Epidermal melanocyte (primary cell): Measurements from ENCODE around the gene RBM4B.

Experiments used
- DNase-seq: peaks from one replicate; pipeline ENCODE4 v3.0.0; 2011; ENCODE audit warnings: low spot score; ENCODE audit not compliant: insufficient read length

The RBM4B gene

GRCh38 chr11:66687831-66688281, 10.2 kb upstream of the RBM4B start:
- DNase-seq = no peak

GRCh38 chr11:66686801-66687750, 9.4 kb upstream of the RBM4B start:
- DNase-seq = no peak

- DNase-seq = no peak
Observed at GRCh38 chr11:66686100-66686785, 8.6 kb upstream of the RBM4B start.

GRCh38 chr11:66685276-66686099, 7.8 kb upstream of the RBM4B start:
- DNase-seq = no peak

GRCh38 chr11:66684635-66685034, 6.9 kb upstream of the RBM4B start:
- DNase-seq = no peak

GRCh38 chr11:66683877-66684276, 6.2 kb upstream of the RBM4B start:
- DNase-seq = no peak

- DNase-seq = no peak
Observed at GRCh38 chr11:66680966-66681645, 3.4 kb upstream of the RBM4B start.

- DNase-seq = no peak
Observed at GRCh38 chr11:66676931-66677598, 622 bp downstream of the RBM4B start.

- no peak for DNase-seq
Observed at GRCh38 chr11:66676282-66676919, 1.3 kb downstream of the RBM4B start.

GRCh38 chr11:66674964-66675602, 2.6 kb downstream of the RBM4B start:
- no peak for DNase-seq

GRCh38 chr11:66670816-66671215, 6.9 kb downstream of the RBM4B start:
- DNase-seq = no peak

GRCh38 chr11:66665369-66665768, 12.3 kb downstream of the RBM4B start:
- no peak for DNase-seq

GRCh38 chr11:66663741-66664296, 13.9 kb downstream of the RBM4B start:
- DNase-seq = no peak

GRCh38 chr11:66659763-66660162, 17.9 kb downstream of the RBM4B start:
- DNase-seq = no peak

GRCh38 chr11:66653123-66653522, 24.6 kb downstream of the RBM4B start:
- DNase-seq = no peak

- DNase-seq = no peak
Observed at GRCh38 chr11:66652651-66653050, 25.0 kb downstream of the RBM4B start.

GRCh38 chr11:66651016-66651415, 26.7 kb downstream of the RBM4B start:
- DNase-seq = no peak

- DNase-seq = no peak
Observed at GRCh38 chr11:66649903-66650302, 27.8 kb downstream of the RBM4B start.

- DNase-seq = no peak
Observed at GRCh38 chr11:66646828-66647227, 30.9 kb downstream of the RBM4B start.
